ENCODE data around the gene CCDC63.

DNA sequence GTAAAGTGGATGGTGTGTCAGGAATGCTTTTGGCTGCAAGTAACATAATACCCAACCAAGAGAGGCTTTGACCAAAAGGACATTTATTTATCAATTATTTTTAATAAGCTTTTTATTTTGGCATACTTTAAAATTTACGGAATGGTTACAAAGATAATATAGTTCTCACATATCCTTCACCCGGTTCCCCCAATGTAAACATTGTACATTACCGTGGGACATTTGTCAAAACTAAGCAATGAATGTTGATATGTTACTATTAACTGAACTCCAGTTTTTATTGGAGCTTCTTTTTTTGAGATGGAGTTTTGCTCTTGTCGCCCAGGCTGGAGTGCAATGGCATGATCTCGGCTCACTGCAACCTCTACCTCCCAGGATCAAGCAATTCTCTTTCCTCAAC lies 23.0 kb downstream of the CCDC63 start:
- TF ChIP-seq CTCF (IDR thresholded peaks at IDR 0.05): no peak
- TF ChIP-seq, protein P1, sequence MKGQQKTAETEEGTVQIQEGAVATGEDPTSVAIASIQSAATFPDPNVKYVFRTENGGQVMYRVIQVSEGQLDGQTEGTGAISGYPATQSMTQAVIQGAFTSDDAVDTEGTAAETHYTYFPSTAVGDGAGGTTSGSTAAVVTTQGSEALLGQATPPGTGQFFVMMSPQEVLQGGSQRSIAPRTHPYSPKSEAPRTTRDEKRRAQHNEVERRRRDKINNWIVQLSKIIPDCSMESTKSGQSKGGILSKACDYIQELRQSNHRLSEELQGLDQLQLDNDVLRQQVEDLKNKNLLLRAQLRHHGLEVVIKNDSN (CRISPR knock-in tag; IDR thresholded peaks at IDR 0.05): no peak
- no peak for TF ChIP-seq MYBL2 (CRISPR knock-in tag; IDR thresholded peaks at IDR 0.05)
- no peak for TF ChIP-seq RELA (CRISPR knock-in tag; IDR thresholded peaks at IDR 0.05; ENCODE audit: borderline replicate concordance)
- TF ChIP-seq ZNF423 (CRISPR knock-in tag; IDR thresholded peaks at IDR 0.05): no peak
- no peak for TF ChIP-seq FOXK1 (CRISPR knock-in tag; IDR thresholded peaks at IDR 0.05)
- TF ChIP-seq ELF4 (CRISPR knock-in tag; IDR thresholded peaks at IDR 0.05; ENCODE audit: low read depth): no peak
- TF ChIP-seq CREM (CRISPR knock-in tag; IDR thresholded peaks at IDR 0.05): no peak
- TF ChIP-seq, protein P2, sequence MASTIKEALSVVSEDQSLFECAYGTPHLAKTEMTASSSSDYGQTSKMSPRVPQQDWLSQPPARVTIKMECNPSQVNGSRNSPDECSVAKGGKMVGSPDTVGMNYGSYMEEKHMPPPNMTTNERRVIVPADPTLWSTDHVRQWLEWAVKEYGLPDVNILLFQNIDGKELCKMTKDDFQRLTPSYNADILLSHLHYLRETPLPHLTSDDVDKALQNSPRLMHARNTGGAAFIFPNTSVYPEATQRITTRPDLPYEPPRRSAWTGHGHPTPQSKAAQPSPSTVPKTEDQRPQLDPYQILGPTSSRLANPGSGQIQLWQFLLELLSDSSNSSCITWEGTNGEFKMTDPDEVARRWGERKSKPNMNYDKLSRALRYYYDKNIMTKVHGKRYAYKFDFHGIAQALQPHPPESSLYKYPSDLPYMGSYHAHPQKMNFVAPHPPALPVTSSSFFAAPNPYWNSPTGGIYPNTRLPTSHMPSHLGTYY (CRISPR knock-in tag; IDR thresholded peaks at IDR 0.05): no peak
- TF ChIP-seq ATF6 (CRISPR knock-in tag; IDR thresholded peaks at IDR 0.05): no peak
- no peak for TF ChIP-seq ZNF138 (CRISPR knock-in tag; conservative IDR thresholded peaks at IDR 0.05)
- TF ChIP-seq NR3C1 (CRISPR knock-in tag; conservative IDR thresholded peaks at IDR 0.05; ENCODE audit: low read depth): no peak
- TF ChIP-seq ATF2 (CRISPR knock-in tag; IDR thresholded peaks at IDR 0.05; ENCODE audit: borderline replicate concordance, low read depth): no peak
